ENCODE data around the gene COLEC12.

Gene COLEC12

GRCh38 chr18:498931-499775 lies 1.3 kb downstream of the COLEC12 start:
- no peak overlapping the region for H3K4me3 ChIP-seq (ENCODE audit: low read depth, low read length)

GRCh38 chr18:497688-498087 lies 2.8 kb downstream of the COLEC12 start:
- H3K4me3 ChIP-seq (ENCODE audit: low read depth, low read length) = no peak overlapping the region
- no peak for TF ChIP-seq CTCF (IDR thresholded peaks at IDR 0.05; ENCODE audit: low read depth, low read length, missing control alignments)
- no peak for DNase-seq (ENCODE audit: low read depth)

More at GRCh38 chr18:498931-499775, 1.3 kb downstream of the COLEC12 start:
- no peak for DNase-seq (ENCODE audit: low read depth)
- TF ChIP-seq CTCF (IDR thresholded peaks at IDR 0.05; ENCODE audit: low read depth, low read length, missing control alignments) = no peak

GRCh38 chr18:495452-495851 lies 5.0 kb downstream of the COLEC12 start:
- TF ChIP-seq CTCF (IDR thresholded peaks at IDR 0.05; ENCODE audit: low read depth, low read length, missing control alignments) = no peak
- no peak for DNase-seq (ENCODE audit: low read depth)
- H3K4me3 ChIP-seq (ENCODE audit: low read depth, low read length) = no peak overlapping the region

- DNase-seq (ENCODE audit: low read depth) = no peak
- TF ChIP-seq CTCF (IDR thresholded peaks at IDR 0.05; ENCODE audit: low read depth, low read length, missing control alignments) = no peak
- H3K4me3 ChIP-seq (ENCODE audit: low read depth, low read length) = no peak overlapping the region
Measured at GRCh38 chr18:495017-495416, 5.5 kb downstream of the COLEC12 start.

GRCh38 chr18:493986-494983 lies 6.2 kb downstream of the COLEC12 start:
- TF ChIP-seq CTCF (IDR thresholded peaks at IDR 0.05; ENCODE audit: low read depth, low read length, missing control alignments) = no peak
- no peak for DNase-seq (ENCODE audit: low read depth)
- H3K4me3 ChIP-seq (ENCODE audit: low read depth, low read length) = no peak overlapping the region

GRCh38 chr18:492451-492850 lies 8.1 kb downstream of the COLEC12 start:
- DNase-seq (ENCODE audit: low read depth) = no peak
- no peak for TF ChIP-seq CTCF (IDR thresholded peaks at IDR 0.05; ENCODE audit: low read depth, low read length, missing control alignments)
- H3K4me3 ChIP-seq (ENCODE audit: low read depth, low read length) = no peak overlapping the region

Data from GM12864 (cell line).